ENCODE measurements around the gene PPFIA2.

- TF ChIP-seq CTCF (IDR thresholded peaks at IDR 0.05; ENCODE audit: insufficient read depth, low read depth, low read length) (no peak), EZH2 (IDR thresholded peaks at IDR 0.05; ENCODE audit: insufficient read depth, low read length) (no peak)
These were observed 425.3 kb downstream of the PPFIA2 start for GRCh38 chr12:81333812-81334211.

All from astrocyte (in vitro differentiated cells and primary cell).